HG02973 (cell line): ENCODE data around the gene CNTNAP5.

ENCODE experiments used
- ATAC-seq: cut with Tn5 transposase; IDR thresholded peaks from one replicate; pipeline ENCODE4 v1.9.1; 2021; ENCODE audit warnings: moderate library complexity; ENCODE audit not compliant: unreplicated experiment

Gene CNTNAP5

GRCh38 chr2:124261456-124261855, 236.4 kb downstream of the CNTNAP5 start:
- ATAC-seq = no peak

GRCh38 chr2:124264551-124265091, 239.5 kb downstream of the CNTNAP5 start:
- ATAC-seq = no peak

- ATAC-seq = no peak
Observed at GRCh38 chr2:124267794-124268193, 242.7 kb downstream of the CNTNAP5 start.

GRCh38 chr2:124269348-124269747, 244.3 kb downstream of the CNTNAP5 start:
- no peak for ATAC-seq

GRCh38 chr2:124272261-124272841, 247.3 kb downstream of the CNTNAP5 start:
- no peak for ATAC-seq

GRCh38 chr2:124281541-124281940, 256.5 kb downstream of the CNTNAP5 start:
- ATAC-seq = no peak

- no peak for ATAC-seq
Observed at GRCh38 chr2:124283096-124283495, 258.0 kb downstream of the CNTNAP5 start.

GRCh38 chr2:124286089-124286783, 261.1 kb downstream of the CNTNAP5 start:
- no peak for ATAC-seq

GRCh38 chr2:124289060-124289459, 264.0 kb downstream of the CNTNAP5 start:
- ATAC-seq = no peak

- no peak for ATAC-seq
Observed at GRCh38 chr2:124289615-124290014, 264.5 kb downstream of the CNTNAP5 start.

- ATAC-seq = no peak
Observed at GRCh38 chr2:124296470-124296869, 271.4 kb downstream of the CNTNAP5 start.

GRCh38 chr2:124301915-124302314, 276.8 kb downstream of the CNTNAP5 start:
- no peak for ATAC-seq

- ATAC-seq = no peak
Observed at GRCh38 chr2:124308319-124309062, 283.4 kb downstream of the CNTNAP5 start.

GRCh38 chr2:124309563-124310138, 284.6 kb downstream of the CNTNAP5 start:
- no peak for ATAC-seq

- ATAC-seq = no peak
Observed at GRCh38 chr2:124310671-124311070, 285.6 kb downstream of the CNTNAP5 start.

GRCh38 chr2:124314084-124314483, 289.0 kb downstream of the CNTNAP5 start:
- ATAC-seq = no peak

- ATAC-seq = no peak
Observed at GRCh38 chr2:124315221-124315880, 290.3 kb downstream of the CNTNAP5 start.

- ATAC-seq = no peak
Observed at GRCh38 chr2:124316133-124316532, 291.0 kb downstream of the CNTNAP5 start.

GRCh38 chr2:124316881-124317605, 292.0 kb downstream of the CNTNAP5 start:
- no peak for ATAC-seq

- ATAC-seq = no peak
Observed at GRCh38 chr2:124317628-124318027, 292.5 kb downstream of the CNTNAP5 start.
